Stimulated activated CD4-positive, alpha-beta T cell treated with anti-CD3 and anti-CD28 coated beads, Interleukin-1b, Interleukin-23, amount 100 ng/mL, for 48 hours (primary cell): ENCODE results near the gene ZNF132.
"Not testable (repeated sequence)": the region's sequence is repeated elsewhere in the genome, so short reads cannot be mapped to it uniquely, and the experiment has no call there.

Source experiments
- DNase-seq: peaks from one replicate; pipeline ENCODE4 v3.0.0-alpha.2; 2020

Gene ZNF132

DNA sequence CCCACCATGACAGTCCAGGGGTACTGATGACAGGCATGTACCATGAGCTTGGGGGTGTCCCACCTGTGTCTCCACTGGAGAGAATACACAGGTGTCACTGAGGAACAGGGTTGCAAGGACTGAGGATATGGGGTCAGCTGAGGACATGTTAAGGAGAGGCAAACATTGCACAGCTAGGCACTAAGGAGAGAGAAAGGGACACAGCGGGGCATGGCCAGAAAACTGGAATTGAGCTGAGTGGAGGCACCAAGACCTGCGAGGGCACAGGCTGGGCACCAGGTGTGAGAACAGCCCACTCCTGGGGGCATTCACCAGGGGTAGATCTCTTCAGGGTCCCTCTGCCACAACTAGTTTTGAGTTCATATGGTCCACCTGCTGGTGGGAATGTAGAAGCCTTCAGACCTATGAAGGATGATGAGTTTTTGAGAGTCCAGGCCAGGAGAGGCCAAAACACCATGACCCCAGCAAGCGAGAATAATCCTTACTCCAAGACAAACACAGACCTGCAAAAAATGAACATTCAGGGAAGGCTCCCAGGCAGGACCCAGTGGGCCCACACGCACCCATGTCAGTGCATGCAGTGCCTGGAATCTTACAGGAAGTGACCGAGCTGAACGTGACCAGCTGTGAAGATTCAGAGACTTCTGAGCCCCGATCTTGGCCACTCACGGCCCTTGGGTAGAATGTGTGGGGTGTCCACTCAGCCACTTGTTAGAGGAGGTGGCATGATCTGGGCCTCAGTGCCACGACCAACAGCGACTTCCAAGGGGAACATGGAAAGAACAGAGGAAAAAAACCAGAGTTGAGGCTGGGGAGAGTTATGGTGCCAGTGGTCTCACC lies 32.9 kb downstream of the ZNF132 start:
- no peak for DNase-seq

DNA sequence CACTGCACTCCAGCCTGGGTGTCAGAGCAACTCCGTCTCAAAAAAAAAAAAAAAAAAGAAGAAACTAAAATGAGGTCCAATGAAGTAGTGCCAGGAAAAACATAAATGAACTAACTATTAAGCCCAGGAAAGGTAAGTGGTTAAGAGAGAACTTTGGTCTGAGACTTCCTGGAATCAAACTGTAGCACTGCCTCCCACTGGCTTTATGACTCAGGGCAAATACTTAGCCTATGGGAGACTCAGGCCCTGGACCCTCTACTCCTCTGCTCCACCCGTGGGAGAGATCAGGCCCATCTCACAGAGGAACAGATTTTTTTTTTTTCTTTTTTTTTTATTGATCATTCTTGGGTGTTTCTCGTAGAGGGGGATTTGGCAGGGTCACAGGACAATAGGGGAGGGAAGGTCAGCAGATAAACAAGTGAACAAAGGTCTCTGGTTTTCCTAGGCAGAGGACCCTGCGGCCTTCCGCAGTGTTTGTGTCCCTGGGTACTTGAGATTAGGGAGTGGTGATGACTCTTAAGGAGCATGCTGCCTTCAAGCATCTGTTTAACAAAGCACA lies 36.0 kb downstream of the ZNF132 start:
- DNase-seq, result not testable (repeated sequence)

DNA sequence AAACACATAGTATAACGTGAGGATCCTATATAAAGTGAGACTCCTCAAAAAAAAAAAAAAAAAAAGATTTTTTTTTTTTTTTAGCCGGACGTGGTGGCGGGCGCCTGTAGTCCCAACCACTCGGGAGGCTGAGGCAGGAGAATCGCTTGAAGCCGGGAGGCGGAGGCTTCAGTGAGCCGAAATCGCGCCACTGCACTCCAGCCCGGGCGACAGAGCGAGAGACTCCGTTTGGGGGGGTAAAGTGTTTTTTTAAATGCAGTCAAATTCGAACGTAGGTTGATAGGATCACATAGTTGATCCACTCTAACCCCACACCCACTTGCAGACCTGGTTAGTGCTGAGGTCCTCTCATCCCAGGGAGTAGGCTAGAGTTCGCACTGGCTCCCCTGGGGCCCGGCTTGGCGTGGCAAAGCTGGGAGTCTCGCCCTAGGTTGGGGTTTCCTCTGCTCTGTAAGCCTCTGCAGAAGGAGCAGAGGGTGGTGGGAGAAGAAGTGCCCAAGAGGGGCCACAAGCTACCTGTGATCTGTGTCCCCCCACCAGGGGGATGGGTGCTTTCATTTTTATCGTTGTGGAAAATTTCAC lies 38.0 kb downstream of the ZNF132 start:
- DNase-seq, result no peak

DNA sequence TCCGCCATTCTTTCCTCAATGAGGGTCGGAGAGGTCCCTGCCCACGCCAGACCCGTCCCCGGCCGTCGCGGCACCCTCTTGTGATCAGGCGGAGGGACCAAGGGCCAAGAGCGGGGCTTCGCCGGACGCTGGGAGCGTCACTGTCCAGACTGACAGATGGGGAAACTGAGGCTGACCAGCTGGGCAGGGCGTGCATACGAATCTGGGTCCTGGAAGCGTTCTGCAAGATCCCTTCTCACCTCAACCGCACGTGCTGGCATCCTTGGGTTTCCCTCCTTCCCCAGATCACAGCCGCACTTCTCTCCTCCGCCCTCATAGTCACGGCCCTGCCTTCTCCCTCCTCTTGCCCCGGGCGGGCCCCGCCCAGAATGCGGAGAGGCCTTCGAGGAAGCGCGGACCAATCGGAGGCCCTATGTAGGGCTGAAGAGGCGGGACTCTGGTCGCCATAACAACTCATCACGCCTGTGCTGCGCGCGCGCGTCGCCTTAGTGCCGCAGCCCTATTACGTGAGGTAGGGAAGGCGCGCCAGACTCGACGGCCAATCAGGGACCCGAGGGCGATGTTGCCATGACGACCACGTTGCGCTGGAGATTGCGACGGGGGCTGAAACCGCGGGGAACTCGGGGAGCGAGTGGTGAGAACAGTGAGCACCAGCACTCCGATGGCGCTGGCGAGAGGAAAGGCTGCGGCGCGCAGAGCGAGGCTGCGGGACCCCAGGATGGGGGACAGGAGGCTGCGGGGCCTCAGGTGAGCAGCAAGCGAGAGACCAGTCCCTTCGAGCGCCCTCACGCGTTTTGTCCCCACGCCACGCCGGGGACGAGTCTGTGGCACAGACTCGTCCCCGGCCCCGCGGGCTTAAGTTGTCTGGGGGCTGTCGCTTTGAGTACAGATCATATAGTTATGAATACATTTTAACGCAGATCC lies 38.8 kb downstream of the ZNF132 start:
- DNase-seq, result peak; percentile 99

DNA sequence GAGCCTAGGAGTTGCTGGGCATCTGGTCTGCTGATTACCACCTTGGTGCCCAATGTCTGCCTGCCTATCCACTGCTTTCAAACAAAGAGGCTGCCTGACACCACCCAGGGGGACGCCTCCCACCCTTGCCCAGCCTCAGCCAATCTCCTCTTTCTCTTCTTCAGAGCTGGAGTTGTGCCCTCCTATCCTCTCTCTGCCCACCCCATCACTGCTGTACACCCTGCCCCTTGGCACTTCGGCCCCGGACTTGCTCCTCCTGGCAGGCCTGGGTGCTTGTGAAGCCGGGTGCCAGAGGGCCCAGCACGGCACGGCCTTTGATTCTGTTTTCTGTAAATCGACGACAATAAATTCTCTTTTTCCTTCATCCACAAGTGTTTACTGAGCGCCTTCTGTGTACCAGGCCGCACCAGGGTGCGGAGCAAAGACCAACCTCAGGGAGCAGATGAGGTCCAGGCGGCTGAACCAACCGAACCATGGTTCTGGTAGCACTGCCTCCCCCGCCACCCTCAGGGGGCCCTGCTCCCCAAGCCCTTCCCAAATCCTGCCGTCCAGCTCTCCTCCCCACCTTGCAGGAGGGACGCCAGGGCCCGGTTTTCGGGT lies 39.5 kb downstream of the ZNF132 start:
- DNase-seq, result no peak

GRCh38 chr19:58399903-58400302 lies 40.0 kb downstream of the ZNF132 start:
- no peak for DNase-seq

- DNase-seq, result no peak
These were observed 41.4 kb downstream of the ZNF132 start for GRCh38 chr19:58398545-58398944.

DNA sequence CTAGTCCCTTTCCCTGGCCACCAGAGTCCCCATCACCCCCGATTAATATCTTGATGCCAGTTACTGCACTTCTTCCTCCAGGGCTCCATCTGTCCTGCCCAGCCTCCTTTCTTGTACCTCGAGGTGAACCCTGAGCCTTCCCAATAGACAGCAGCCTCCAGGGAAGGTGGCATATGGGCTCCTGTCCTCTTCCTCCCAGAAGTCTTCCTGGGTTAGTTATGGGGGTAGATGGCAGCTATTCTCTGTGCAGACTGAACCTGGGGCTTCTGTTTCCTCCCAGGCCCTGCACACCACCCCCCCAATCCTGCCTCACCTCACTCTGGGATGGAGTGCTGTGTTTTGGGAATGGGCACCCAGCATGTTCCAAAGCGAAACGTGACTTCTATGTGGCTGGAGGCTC lies 41.9 kb downstream of the ZNF132 start:
- no peak for DNase-seq

- DNase-seq, result no peak
These were observed 42.4 kb downstream of the ZNF132 start for GRCh38 chr19:58397533-58398037.

DNA sequence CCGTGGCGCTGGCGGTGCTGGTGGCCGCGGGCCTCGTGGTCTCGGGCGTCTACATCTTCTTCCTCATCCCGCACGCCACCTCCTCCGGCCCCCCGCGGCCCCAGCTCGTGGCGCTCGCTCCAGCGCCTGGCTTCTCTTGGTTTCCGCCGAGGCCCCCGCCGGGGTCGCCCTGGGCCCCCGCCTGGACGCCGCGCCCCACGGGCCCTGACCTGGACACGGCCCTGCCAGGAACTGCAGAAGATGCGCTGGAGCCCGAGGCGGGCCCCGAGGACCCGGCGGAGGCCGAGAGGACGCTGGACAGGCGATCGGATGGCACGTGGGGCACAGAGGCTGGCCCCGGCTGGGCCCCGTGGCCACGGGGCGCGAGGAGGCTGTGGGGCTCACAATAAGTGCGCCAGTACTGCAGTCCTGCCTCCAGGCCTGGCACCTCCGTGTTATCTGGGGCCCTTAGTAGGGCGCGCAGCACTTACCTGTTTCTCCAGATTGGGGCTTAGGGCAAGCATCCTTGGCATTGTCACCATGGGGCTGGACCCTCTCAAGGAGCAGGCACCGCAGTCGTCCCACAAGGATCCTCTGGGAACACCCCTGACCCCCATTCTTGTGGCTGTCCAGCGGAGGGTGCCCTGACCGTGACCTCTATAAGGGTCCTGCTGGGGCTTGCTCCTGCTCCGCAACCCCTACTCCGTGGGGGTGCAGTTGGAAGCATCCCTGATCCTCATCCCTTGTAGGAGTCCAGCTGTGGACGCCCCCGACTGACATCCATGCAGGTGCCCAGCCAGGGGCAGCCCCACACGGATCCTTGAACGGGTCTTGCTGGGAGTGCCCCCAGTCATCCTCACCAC lies 43.0 kb downstream of the ZNF132 start:
- DNase-seq, result no peak

DNA sequence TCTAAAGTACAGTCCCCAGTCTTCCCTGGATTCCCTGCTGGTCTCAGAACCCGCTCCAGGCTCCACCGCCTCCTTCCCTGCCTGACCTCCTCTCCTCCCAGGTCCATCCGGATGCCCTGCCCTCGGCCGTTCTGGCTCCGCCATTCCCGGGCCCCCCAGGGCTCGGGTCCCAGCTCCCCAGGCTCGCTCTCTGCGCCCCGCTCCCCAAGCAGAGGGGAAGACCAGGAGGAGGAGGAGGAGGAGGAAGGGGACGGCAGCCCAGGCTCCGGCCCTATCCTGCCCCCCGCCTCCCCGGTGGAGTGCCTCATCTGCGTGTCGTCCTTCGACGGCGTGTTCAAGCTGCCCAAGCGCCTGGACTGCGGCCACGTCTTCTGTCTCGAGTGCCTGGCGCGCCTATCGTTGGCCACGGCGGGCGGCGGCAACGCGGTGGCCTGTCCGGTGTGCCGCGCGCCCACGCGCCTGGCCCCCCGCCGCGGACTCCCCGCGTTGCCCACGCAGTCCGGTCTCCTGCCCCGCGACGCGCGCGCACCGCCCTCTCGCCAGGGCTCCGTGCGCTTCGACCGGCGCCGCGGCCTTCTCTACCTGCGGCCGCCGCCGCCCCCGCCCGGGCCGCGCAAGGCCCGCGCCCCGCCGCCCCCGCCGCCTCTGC lies 43.9 kb downstream of the ZNF132 start:
- no peak for DNase-seq

DNA sequence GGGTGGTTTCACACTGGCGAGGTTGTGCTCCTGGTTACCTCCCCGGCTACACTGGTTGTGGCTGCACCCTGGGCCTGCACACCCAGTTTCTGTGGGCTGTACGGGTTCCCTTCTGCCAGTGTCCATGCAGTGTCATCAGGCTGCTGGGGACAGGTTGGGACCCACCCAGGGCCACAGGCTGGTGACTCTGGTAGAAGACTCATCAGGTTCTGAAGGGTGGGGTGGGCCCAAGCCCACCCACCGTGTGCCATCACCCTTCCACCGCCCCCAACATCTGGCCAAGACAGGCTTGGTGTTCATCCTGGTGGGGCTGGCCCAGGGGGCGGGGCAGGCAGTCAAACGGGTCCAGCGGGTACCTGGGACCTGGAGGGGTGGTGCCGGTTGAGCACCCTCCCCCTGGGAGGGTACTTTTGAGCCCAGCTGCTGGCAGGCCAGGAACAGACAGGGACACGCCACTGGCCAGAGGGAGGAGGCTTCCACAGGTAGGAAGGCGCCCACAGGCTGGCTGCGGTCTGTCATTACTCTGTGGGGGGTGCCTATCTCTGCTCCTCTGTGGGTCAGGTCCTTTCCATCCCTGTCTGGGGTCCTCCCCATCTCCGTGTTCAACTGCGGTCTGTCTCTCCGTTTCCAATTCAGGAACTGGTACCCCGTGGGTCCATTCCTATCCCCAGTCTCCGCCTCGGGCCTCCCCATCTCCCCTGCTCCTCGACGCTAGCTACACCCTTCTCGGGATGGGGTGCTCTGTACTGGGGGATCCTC lies 44.6 kb downstream of the ZNF132 start, which contains the start of gene RNF225:
Gene RNF225 (plus strand): TSS at position 437 of the 759 bp plus-strand sequence. CDS start 434 bp downstream, outside the sequence.
- no peak for DNase-seq

- no peak for DNase-seq
These were observed 45.1 kb downstream of the ZNF132 start for GRCh38 chr19:58394821-58395219.

DNA sequence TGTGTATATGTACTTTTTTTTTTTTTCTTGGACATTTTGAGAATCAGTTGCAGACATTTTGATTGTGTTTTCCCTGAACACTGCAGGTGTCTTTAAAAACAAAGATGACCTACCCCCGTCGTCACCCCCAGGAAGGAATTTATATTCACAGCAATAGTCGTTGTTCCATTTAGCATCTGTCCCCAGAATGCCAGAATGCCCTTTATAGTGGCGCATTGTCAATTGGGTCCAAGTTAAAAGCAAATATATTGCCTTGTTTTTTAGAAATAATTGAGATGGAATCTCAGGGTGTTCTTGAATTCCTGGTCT lies 46.3 kb downstream of the ZNF132 start:
- no peak for DNase-seq

- DNase-seq, result no peak
These were observed 46.8 kb downstream of the ZNF132 start for GRCh38 chr19:58392945-58393724.

DNA sequence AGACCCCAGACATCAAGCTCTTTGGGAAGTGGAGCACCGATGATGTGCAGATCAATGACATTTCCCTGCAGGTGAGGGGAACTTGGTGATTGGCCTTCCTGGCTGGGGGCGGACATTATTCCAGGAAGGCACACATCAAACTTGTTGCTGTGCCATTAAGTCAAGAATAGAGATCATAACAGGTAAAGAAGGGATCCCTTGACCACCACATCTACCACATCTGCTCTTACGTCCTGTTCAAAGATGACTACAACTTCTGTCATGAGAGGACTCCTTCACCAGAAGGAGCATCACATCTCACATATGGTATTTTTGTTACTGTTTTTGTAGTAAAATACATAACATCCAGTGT lies 51.8 kb downstream of the ZNF132 start:
- no peak for DNase-seq

- DNase-seq, result no peak
These were observed 52.4 kb downstream of the ZNF132 start for GRCh38 chr19:58387338-58388174.

DNA sequence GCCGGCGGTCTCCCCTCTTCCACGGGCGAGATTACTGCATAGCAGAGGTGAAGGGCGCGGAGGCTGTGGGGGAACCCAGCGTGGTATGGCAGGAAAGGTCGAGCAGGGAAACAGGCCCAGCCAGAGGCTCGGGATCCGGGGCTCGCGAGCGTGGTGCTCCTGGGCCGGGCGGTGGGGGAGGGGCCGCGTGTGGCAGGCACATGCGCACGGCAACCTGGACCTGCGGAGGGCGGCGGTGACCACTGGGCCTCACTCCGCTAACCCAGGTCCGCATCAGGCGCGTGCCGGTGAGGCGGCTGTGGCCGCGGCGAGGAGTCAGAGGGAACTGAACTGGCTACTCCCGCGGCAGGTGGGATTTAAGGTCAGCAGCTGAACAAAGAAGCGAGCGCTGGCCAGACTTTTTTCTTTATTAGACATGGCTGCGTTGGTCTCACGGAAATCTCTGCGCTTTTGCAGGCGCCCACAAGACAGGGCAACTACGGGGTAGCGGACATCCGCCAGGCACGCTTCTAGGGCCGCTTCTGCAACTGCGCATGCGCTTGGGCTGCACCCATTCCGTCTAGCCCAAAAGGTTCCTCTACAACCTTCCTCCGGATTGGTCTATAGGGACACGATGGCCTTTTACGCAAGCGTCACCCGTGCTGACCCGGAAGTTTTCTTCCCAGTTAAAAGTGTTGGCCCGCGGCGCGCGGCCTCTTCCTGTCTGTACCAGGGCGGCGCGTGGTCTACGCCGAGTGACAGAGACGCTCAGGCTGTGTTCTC lies 53.2 kb downstream of the ZNF132 start, which contains the start of gene RPS5:
Gene RPS5 (plus strand): TSS at position 694 of the 762 bp plus-strand sequence. CDS start 869 bp downstream, outside the sequence.
- DNase-seq, result peak; percentile 98
